HG02623 (cell line): ENCODE measurements around the gene HHAT.

ENCODE experiments used
- ATAC-seq: cut with Tn5 transposase; IDR thresholded peaks from one replicate; pipeline ENCODE4 v1.9.1; 2021; ENCODE audit warnings: moderate library complexity; ENCODE audit not compliant: unreplicated experiment

Gene HHAT

DNA sequence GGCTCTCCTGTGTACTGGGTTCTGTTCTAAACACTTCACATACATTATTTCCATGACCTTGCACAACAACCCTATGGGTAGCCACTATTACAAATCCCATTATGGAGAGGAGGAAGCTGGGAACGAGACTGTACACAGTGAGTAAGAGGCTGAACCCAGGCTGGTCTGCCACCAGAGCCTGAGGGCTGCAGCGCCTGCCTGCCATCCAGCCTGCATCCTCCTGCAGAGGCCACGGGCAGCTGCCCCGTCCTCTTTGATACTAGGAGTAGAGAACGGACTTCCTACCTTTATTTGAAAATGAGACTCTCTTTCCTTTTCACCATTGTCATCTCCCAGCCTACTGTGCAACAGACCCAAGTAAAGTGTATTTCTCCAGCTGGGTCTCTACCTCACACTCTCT lies 370.0 kb downstream of the HHAT start:
- ATAC-seq = no peak

DNA sequence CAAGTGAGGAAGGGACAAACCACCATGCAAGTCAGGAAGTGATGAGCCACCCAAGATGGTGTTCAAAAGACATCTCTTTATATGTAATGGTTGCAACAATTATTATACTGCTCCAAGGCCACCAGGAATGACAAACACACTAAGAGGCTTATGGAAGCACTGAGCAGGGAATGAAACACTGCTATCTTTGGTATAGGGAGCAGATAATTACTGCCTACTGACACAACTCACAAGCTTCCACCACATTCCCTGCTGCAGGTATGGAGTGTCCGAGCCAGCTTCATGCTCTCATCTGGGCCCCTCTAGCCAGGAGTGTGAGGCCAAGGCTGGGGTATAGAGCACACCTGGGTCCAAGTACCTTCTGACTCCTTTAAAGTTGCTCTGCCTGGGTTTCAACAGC lies 371.4 kb downstream of the HHAT start:
- no peak for ATAC-seq

DNA sequence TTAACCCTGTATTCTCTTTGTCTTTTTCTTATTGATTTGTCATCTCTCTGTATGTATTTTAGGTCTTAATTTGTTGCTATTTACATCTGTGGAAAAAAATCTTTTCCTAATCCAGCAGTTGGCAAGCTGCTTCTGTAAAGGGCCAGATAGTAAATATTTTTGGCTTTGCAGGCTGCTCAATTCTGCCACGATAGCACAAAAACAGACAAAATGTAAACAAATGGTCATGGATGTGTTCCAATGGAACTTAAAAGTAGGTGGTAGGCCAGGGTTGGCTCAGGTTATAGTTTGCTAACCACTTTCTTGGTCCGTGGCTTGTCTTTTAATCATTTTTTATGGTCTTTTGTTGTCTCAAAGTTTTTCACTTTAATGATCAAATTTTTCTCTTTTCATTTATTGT lies 371.8 kb downstream of the HHAT start:
- ATAC-seq = no peak

DNA sequence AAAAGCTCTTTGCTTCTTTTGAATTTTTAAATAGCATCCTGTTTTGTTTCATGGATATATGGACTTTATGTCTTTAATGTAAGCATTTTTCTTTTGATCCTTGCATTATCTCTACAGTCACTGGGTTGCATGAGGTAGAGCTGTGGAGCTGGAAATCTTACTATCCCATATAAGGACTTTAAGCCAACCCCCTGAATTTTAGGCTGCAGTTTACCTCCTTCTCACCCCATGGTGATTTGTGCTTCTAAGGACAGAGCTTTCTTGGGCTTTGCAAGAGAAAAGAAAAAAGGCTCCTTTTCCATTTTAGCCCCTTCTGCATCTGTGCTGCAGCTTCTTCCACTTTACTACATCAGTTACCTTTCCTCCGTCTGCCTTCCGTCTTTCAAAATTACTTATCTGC lies 373.8 kb downstream of the HHAT start:
- ATAC-seq = no peak

GRCh38 chr1:210703593-210703992 lies 374.9 kb downstream of the HHAT start:
- no peak for ATAC-seq

GRCh38 chr1:210705086-210705485 lies 376.4 kb downstream of the HHAT start:
- no peak for ATAC-seq

DNA sequence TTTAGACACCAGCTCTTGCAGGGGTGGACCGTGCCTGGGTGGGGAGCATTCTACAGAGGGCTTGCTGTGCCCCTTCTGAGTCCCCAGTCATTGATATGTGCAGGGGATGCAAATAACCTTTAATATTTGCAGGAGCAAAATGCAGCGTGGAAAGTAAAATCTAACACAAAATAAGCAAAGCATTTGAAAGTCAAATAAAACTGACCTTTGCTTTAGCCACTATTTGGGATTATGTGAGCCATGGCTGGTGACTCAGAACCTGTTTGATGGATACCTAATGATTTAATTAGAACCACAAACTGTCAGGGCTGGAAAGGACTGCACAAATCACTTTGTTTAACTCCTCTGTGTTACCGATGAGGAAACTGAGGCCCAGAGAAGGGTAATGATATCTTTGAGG lies 377.5 kb downstream of the HHAT start:
- ATAC-seq = no peak

GRCh38 chr1:210707300-210708240 lies 378.9 kb downstream of the HHAT start:
- no peak for ATAC-seq

- no peak for ATAC-seq
Observed at GRCh38 chr1:210709701-210710100, 381.0 kb downstream of the HHAT start.

GRCh38 chr1:210711825-210712612 lies 383.3 kb downstream of the HHAT start:
- ATAC-seq = no peak

- ATAC-seq = no peak
Observed at GRCh38 chr1:210715072-210715471, 386.4 kb downstream of the HHAT start.

DNA sequence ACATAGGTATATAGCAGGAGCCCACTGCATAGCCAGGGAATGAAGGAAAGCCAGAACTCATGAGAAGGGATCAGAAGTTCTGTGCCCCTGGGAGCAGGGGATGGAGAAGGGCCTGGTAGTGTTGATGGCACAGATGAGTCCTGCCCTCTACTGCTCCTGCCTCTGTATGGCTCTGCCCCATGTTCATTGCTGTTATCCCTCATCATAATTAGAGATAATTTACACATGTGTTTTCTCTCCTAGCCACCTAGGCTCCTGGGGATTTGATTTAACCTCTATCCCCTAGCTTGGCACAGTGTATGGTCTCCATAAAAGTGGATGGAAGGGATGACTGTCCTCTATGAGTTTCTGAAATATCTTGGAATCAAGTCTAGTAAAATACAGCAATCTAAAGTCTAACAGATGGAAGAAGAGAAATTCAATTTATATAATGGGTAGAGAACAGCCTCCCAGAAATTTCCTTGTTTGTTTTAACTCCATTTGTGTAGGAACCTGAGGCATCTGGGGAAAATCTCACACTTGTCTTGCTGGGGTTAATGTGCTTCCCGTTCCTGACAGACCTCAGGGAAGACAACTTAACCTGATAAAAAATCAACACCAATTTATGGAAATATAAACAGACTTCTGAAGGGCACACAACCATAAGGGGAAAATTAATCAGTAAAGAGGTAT lies 393.8 kb downstream of the HHAT start:
- ATAC-seq = no peak

GRCh38 chr1:210723646-210724045 lies 394.9 kb downstream of the HHAT start:
- no peak for ATAC-seq

GRCh38 chr1:210724768-210725167 lies 396.1 kb downstream of the HHAT start:
- ATAC-seq = no peak
